ENCODE data around the gene DGKD.
A peak's percentile ranks its signal among the peaks of the same experiment; 100 is the strongest.

Gene DGKD

DNA sequence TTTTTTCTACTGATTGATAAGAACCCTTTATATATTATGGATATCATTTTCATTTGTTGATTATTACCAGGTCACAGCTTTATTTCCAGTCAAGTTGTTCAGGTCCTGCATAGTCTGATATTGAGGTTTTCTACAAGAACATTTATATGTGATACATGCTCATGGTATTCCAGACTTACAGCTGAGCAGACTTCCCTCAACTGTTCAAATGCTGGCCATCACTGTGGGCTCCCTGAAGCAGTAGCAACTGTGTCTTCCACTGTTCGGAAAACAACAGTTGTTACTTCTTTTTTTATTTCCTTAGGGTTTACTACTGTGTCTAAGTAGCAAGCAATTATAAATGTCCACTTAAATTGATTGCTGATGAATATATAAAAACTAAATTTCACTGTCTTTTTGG lies 79.5 kb downstream of the DGKD start:
- no peak for DNase-seq

DNA sequence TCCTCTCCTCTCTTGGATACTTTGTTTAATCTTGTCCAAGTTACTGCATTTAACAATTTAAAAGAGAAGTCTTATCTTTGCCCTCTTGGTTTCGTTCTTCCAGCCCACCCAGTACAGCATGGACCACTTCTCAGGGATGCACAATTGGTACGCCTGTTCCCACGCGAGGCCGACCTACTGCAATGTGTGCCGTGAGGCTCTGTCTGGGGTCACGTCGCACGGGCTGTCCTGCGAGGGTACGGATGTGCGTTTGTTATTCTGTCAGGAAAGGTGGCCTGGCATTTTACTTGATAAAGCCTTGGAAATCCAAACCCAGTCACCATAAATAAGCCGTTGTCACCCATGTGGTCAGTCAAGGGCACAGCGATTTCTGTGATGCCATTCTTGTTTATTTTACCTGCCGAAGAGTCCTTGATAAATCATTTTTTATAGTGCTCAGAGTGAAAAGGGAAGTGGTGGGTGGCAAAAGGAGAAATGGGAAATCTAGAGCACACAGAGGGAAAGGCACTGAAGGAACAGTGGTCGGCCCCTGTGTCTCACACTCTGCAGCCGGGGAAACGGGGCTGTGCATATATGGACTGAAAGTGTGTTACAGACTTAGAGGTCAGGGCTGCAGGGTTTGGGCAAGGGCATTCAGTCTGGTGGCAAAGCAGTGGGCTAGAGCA lies 80.5 kb downstream of the DGKD start:
- no peak for DNase-seq

DNA sequence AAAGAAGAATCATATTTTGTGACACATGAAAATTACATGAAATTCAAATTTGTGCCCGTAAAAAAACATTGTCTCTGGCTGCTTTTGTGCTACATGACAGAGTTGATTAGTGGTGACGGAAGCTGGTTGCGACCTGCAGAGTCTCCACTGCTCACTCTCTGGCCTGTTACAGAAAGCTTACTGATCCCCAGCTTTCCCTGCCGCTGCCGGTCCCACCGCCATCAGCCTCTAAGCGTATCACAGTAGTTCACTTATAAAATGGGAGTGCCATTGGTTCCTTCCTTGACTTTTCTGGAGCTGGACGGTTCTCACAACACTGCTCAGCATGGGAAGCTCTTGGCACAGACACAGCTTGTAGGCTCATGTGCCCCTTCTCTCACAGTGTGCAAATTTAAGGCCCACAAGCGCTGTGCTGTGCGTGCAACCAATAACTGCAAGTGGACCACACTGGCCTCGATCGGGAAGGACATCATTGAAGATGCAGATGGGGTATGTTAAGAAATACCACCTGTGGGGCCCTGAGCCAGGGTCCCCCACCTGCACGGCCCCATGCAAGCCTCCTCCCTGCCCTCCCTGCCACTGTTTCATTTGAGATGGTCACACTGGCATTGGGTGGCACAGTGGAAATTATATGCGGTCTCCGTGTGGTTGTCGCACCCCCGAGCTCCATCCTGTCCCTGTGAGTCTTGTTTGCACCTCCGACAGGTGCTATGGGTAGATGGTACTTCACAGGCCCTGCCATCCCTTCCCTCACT lies 81.3 kb downstream of the DGKD start:
- no peak for DNase-seq

DNA sequence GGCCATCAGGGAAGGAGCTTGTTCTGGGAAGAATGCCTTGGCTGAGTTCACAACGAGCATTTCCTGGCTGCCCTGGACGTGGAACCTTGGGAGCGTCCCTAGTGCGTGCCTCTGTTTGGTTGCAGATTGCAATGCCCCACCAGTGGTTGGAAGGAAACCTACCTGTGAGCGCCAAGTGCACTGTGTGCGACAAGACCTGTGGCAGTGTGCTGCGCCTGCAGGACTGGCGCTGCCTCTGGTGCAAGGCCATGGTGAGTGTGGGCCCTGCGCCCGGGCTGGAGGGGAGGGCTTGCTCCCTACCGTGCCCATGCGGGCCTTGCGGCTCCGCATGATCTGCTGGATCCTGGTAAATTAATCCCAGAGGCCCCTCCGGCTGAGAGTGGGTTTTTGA lies 81.9 kb downstream of the DGKD start:
- DNase-seq = no peak

DNA sequence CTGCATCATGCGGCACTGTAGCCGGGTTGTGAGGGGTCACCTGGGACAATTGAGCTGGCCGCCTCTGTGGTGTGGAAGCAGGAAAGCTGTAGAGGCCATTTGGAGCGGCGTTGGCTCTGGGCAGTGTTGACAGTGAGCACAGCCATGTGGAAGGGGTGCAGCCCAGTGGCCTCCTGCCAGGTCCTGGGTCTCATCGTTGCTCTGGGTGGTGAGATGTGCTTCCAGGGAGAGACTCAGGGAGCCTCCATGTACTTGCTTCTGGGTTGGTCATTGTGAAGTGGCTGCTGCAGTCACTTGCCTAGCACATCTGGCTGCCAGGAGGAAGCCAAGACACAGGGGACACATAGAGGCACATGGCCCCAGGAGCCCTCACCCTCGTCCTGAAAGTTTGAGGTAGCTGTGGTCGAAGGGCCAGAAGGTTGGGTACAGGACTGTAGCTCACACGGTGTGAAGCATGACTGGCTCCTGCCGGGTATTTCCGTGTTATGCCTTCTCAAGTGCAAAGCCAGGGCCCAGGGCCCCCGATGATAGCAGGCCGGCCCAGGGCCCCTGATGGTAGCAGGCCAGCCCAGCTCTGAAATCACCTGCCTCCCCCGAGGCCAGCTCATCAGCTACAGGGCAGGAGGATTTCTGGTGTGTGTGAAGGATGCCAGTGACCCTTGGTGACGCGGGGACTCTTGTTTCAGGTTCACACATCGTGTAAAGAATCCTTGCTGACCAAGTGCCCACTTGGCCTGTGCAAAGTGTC lies 82.6 kb downstream of the DGKD start:
- no peak for DNase-seq

DNA sequence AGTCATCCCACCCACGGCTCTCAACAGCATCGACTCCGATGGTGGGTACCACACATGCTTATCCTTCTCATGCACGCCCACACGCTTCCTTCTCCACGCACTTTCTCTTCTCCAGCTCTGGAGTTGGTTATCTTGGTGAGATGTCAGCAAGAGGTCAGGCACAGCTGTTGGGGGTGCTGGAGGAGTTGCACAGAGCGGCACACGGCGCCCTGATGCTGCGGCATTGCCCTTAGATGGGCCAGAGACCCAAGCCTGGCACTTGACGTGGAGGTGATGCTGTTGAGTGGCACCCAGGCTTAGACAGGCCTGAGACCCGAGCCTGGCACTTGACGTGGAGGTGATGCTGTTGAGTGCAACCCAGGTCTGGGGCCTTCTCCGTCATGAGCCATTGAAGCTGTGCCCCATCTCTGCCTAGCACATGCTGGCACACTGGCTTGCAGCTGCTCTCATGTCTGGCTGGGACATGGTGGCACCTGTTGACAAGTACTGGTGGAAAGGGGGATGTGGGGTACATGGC lies 83.2 kb downstream of the DGKD start:
- no peak for DNase-seq

DNA sequence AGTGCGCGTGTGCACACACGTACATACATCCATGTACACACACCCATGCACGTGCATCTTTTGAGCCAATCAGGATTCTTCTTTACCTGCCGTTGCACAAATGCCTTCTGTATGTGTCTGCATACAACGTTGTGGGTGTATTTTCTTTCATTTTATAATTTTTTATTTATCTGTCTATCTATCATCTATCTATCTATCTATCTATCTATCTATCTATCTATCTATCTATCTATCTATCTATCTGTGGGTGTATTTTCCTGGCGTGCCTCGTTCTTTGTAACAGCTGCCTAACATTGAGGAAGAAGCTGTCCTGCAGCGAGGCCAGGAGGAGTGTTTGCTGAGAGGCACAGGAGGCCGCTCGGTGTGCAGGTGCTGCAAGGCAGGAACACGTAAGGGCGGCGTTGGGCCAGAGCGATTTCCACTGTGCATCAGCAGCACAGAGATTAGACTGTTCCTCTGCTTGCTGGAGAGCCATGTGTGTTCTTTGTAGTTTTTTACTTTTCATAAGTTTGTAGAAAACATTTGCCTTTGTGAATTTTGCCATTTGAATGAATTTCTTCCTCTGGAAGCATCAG lies 84.4 kb downstream of the DGKD start:
- DNase-seq = no peak

DNA sequence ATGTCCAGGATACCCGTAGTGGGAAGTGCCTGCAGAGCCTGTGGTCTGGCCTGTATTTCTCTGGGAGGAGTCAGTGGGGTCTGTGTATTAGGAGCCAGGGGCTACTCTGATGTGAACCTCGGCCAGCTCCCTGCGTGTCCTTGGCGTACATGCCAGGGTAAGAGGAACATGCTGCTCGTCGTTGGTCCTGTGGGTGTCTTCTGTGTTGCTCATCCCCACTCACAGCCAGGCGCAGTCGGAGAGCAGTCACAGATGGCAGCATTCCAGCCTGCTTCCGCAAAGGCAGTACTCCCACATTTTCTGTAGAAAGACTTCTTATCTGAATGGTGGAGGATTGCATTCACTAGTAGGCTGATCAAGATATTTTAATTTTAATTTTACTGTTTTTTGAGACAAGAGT lies 84.9 kb downstream of the DGKD start:
- no peak for DNase-seq

DNA sequence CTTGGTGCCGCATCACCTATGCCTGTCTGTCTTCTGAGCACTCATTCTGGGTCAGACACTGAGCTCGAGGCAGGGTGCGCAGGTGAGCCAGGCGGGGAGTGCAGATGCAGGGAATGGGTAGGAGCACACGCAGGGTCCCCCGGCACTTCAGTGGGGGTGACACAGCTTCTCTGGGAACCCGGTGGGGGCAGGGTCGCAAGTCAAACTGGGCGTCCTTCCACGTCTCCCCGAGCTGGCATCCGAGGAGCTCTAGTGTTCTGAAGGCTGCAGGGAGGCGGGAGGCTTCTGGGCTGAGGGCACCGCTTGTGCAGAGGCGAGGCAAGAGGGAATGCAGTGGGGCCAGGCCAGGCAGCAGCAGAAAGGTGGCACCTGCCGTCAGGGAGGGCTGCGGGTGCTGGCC lies 86.0 kb downstream of the DGKD start:
- no peak for DNase-seq

DNA sequence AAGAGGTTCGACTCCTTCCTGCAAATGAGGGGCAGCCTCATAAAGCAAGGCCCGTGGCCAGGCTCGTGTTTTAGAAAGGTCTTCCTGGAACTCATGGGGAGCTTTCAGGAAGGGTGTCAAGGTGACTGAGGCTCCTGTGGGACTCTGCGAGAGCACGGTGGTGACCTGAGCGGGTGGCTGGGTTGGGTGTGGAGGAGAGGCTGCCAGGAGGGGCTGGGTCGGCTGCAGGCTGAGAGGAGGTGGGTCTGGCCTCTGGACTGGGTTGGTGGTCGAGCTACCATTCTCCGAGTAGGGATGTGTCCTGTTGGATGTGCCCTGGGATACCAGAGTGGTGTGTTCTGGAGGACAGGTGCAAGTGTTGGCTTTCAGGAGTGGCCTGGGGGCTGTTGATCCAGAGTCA lies 86.4 kb downstream of the DGKD start:
- no peak for DNase-seq

DNA sequence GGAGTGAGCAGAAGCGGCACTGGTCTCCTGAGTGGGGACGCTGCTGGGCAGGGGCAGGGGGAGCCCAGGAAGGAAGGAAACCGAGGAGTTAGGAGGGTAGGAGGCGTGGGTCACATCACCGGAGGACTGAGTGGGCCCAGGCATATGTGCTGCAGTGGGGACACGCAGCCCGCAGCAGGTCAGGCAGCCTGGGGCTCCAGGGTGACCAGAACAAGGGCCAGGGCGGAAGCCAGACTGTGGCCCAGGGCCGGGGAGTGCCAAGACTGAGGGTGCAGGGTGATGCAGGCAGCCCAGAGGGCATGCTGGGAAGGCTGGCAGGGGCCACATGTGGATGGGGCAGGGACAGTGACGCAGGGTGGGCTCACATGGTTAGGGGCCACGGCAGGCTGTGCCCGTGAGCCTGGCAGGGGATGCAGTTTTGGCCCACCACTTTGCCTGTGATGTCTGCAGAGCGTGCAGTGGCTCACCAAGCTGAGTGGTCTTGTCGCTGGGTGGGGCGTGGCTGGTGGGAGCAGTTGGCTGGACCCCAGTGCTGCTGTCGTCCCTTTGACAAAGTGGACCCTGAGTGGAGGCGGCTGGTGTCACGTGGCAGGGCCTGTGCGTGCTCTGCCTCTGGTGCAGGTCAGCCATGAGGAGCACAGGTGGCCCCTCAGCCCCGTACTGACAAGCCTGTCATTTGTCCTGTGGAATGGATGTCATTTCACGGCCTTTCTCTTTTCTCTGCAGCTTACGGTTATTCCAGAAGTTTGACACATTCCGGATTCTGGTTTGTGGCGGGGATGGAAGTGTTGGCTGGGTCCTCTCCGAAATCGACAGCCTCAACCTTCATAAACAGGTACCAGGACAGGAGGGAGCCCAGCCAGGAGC lies 87.1 kb downstream of the DGKD start:
- DNase-seq = no peak

DNA sequence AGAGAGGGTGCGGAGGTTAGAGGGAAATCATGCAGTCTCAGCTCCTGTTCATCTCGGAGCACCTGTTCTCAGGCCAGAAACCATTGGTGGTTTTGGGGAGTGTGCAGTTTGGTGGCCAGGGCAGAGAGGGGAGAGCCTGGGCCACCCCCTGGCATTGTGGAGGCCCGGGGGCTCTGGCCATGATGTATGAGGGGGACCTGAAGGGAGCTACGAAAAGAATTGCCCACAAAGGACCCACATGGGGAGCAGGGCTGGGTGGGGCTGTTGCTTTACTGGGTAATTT lies 87.7 kb downstream of the DGKD start:
- DNase-seq = no peak

DNA sequence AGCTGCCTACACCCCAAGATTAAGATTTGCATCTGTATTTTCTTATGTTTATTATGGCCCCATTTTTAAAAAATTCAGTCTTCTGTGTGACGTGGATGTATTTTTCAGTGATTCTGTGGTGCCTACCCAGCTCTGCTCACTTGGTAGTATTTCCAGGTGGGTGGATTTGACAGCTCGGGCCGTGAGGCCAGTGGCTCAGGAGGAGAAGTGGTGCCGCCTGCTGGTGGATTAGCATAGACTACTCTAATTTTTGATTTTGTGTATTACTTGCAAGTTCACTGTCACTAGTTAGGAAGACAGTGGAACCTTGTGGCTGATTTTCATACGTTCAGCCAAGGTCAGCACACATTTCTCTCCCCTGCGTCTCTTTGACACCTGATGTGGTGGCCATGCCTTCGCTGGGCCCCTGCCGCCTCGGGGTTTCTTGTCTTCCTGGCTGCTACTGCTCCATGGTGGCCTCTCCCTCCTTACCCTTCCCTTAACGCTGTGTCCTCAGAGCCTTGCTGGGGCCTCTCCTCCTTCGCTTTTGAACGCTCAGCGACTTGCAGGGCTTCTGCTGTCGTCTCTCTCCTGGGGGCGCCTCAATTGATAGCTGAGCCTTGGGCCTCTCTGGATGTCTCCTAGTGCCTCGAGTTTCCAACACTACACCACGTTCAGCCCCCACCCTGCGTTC lies 89.4 kb downstream of the DGKD start:
- DNase-seq = peak; percentile 69

DNA sequence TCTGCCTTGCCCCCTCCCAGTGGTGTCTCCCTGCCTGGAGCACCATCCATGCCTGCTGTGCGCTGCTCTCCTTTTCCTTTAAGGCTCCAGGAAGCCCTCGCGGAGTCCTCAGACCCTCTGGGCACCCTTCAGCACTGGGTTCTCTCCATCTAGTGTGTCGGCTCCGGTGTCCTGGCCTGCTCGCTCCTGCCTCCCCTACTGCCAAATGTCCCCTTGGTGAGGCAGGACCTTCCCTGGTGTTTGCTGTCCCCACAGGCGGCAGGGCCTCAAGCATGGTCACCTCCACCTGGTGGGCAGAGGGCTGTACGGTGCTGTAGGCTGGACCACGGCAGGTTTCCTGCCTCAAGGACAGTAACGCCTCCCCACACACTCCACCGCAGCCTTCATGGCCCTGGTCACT lies 90.2 kb downstream of the DGKD start:
- DNase-seq = no peak

DNA sequence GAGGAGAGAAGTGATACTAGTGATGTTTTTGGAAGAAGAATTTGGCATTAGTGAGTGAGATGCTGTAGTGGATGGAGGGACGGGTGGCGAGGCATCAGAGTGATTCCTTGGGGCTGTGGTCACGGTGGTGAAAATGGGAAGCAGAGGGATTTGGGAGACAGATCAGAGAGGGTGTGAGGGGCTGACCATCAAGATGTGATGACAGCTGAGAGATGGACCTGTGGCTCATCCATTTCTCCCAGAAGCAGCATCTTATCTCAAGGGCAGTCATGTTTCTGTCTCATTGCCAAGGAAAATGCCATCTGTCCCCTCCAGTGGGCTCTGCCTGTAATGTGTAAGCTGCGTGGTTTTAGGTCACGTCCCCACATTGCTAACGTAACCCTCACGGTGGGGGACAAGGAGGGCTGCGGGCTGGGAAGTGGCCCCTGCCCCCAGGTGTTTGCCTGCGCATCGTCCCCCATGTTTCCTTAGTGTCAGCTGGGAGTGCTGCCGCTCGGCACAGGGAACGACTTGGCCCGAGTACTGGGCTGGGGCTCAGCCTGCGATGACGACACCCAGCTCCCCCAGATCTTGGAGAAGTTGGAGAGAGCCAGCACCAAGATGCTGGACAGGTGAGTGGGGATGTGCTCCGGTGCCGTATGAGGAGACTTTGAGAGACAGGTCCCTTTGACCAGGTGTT lies 91.0 kb downstream of the DGKD start:
- DNase-seq = no peak

DNA sequence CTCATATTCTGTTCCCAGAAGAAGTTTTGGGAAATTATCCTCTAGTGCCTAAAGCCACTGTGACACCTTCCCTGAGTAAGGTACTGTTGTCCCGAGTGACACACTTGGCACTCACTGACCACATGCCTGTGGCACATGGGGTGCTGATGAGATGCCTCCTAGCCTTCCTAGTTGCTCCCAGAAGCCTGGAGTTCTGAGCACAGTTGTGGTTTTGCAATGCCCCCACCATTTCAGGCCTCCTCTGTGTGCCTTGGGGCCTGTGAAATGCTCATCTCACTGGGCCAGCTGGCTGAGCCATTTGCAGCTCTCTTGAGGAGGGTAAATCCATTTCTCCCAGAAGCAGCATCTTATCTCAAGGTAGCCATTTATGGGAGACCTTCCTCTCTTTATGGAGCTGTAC lies 91.8 kb downstream of the DGKD start:
- no peak for DNase-seq

DNA sequence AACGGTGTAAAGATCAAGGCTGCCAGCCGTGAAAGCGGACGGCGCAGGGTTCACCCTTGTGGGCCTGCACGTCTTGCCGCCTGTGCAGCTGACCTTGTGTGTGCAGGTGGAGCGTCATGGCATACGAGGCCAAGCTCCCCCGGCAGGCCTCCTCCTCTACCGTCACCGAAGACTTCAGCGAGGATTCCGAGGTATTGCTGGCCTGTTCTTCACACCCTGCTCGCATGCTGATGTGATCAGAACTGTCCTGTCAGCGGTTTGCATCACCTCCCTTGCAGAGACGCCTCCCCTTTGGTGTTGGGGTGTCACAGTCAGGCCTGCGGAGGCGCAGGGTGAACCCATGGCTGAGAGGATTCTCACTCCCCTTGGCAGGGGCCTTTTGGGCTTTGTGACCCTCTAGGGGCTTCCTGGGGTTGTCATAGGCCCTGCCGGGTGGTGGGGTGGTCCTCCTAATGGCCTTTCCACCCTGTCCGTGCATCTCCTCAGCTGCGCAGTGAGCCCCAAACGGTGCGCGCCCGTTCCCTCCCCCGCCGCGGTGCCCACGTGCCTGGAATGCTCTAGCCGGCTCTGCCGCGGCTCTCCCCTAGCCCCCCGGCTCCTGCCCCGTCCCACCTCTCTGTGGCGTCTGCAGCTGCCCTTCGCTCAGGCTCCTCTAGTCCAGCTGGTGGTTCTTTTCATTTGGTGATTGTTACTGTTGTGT lies 92.5 kb downstream of the DGKD start:
- DNase-seq = no peak

DNA sequence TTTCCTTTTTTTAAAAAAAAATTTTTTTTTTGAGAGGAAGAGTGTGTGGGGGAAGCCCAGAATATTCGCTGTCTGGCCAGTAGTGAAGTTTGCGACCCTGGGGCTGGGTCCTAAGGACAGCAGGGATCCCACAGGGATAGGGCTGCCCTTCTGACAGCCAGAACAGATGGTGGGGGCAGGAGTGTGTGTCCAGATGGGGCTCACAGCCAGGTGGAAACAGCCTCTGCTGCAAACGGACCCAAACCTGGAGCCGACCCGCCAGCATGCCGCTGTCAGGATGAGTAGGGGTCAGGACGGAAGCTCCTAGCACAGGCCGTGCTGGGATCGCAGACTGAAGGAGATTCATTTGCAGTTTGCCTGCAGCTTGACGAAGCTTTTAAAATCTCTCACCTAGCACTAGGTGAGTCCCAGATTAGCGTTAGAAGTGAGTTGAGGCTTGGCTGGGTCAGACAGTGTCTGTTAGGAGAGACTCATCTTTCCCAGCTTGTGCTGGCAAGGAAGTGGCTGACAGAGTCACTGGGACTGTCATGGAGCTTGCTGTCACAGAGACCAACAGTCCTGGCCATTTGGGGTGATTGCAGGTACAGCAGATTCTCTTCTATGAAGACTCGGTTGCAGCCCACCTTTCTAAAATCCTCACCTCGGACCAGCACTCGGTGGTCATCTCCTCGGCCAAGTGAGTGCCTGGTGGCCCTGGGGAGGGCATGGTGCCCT lies 93.4 kb downstream of the DGKD start:
- DNase-seq = no peak

DNA sequence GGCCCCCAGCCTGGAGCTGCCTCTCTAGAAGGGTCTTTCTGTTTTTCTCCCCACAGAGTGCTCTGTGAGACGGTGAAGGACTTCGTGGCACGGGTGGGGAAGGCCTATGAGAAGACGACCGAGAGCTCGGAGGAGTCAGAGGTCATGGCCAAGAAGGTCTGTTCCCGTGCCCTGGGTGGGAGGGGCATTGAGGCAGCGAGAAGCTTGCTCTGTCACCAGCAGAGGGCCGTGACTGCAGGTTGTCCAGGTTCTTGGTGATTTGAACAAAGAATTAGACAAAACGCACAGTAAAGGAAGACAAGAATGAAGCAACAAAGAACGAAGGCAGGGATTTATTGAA lies 93.9 kb downstream of the DGKD start:
- DNase-seq = no peak

DNA sequence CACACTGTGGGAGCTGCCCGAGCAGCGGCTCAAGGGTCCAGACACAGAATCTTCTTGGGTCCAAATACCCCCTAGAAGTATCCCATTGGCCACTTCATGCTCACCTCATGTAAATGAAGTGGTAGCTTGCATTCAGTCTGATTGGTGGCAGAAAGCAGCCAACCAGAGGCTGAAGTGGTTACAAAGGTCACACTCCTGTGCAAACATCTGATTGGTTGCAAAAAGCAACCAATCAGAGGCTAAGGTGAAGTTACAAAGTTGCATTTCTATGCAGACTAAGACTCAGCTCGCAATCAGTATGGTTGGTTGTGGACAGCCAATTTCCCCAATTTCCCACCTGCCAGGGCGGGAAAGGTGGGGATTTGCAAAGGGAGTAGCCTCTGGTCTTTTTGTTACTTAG lies 94.3 kb downstream of the DGKD start:
- DNase-seq = no peak

All from fibroblast of upper back skin (primary cell).